GM12874 (cell line): ENCODE results near the gene SCIMP.

Source experiments
- TF ChIP-seq, protein P1 (sequence below): IDR thresholded peaks from 2 replicates; pipeline ENCODE4 v1.5.1; 2011; ENCODE audit warnings: low read depth, mild to moderate bottlenecking, control low read depth, low read length, moderate library complexity; ENCODE audit not compliant: insufficient read depth

The SCIMP gene

DNA sequence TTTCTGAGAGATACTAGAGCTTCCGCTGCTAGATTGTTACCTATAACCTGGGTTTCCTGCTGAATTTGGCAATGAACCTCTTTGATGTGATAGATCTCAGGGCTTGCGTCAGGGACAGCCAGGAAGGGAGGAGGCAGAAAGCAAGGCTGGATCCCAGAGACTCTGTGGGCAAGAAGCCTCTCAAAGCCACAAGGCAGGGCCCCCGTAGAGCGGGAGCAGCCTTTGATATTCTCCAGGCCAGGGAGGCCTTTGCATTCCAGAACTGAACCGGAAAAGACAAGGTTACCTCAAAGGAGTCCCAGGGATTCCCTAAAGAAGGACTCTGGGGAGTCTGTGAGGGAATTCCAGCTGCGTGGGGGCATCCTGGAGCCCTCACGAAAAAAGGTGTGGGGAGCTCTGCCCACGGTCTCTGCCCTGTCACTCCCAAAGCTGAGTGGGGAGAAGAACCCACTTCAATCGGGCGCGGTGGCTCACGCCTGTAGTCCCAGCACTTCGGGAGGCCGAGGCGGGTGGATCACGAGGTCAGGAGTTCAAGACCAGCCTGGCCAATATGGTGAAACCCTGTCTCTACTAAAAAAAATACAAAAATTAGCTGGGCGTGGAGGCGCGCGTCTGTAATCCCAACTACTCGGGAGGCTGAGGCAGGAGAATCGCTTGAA lies 14.3 kb upstream of the SCIMP start:
- TF ChIP-seq, protein P1, sequence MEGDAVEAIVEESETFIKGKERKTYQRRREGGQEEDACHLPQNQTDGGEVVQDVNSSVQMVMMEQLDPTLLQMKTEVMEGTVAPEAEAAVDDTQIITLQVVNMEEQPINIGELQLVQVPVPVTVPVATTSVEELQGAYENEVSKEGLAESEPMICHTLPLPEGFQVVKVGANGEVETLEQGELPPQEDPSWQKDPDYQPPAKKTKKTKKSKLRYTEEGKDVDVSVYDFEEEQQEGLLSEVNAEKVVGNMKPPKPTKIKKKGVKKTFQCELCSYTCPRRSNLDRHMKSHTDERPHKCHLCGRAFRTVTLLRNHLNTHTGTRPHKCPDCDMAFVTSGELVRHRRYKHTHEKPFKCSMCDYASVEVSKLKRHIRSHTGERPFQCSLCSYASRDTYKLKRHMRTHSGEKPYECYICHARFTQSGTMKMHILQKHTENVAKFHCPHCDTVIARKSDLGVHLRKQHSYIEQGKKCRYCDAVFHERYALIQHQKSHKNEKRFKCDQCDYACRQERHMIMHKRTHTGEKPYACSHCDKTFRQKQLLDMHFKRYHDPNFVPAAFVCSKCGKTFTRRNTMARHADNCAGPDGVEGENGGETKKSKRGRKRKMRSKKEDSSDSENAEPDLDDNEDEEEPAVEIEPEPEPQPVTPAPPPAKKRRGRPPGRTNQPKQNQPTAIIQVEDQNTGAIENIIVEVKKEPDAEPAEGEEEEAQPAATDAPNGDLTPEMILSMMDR = no peak

DNA sequence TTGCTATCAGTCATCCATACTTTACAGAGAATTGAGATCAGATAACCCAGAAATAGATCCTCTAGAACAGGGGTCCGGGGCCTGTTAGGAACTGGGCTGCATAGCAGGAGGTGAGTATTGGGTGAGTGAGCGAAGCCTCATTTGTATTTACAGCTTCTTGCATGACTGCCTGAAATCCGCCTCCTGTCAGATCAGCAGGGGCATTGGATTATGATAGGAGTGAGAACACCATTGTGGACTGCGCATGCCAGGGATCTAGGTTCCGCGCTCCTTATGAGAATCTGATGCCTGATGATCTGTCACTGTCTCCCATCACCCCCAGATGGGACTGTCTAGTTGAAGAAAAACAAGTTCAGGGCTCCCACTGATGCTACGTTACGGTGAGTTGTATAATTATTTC lies 13.0 kb upstream of the SCIMP start:
- TF ChIP-seq, protein P1 = no peak

DNA sequence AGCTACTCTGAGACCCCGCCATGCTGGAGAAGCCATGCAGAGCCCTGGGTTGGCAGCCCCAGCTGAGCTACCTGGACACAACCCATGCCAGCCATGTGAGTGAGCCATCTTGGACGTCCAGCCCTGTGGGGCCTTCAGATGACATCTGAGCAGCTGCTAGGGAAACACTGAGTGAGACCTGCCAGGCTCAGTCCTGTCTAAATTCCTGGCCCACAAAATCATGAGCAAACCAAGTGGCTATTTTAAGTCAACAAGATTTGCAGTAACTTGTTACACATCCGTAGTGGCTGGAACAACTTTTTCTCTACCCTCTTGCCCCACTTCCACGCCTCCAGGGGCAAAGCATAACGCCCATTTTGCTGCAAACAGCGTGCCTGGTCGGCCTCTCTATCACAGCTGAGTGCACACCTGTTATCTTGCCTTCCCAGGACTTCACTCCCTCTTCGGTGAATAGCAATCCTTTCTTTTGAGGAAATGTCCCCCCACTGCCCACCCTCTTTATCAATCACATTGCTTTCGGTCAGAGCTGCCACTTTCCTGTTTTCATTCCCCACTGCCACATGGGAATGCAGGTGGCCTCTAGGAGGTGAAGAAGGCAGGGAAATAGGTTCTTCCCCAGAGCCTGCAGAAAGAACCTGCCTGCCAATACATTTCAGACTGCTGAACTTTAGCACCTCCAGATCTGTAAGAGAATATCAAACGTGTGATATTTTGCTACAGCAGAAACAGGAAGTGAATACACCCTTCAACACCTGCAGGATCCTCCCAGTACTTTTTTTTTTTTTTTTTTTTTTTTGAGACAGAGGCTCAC lies 7.4 kb upstream of the SCIMP start:
- TF ChIP-seq, protein P1 = no peak

DNA sequence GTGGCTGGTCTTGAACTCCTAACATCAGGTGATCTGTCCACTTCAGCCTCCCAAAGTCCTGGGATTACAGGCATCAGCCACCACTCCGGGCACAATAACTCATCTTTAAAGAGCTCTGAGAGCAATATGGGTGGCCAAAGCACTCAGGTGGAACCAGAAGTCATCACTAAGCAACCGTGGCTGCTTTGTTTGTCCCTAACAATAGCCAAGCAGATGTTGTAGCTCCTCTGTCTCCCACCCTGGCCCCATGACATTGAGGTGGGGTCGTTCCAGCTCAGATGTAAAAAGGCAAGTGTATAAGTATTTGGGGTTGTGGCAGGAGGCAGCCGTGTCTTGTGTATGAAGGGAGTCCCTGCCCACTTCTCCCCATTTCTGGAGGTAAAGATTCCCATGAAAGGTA lies 3.7 kb upstream of the SCIMP start:
- TF ChIP-seq, protein P1 = no peak

DNA sequence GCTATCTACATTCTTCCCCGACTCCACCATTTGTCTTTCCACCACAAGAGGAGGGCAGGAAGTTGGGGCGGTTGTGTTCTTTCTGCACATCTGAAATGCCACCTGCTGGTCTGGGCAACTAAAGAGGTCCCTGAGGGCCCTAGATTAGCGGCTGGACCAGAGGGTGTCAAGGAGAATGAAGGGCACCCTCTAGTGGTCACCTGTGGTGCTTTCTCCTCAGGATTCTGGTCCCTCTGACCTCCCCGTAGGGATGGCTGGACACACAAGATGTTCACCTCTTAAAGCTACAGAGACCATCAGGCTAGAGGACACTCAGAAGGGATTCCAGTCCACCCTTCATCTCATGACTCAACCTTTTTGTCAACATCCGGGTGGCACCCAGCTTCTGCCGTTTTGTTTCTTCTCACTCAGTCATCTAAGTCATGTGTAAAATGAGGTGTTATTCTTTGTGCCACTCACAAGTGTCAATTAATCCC lies 2.9 kb upstream of the SCIMP start:
- TF ChIP-seq, protein P1 = peak; percentile 82

DNA sequence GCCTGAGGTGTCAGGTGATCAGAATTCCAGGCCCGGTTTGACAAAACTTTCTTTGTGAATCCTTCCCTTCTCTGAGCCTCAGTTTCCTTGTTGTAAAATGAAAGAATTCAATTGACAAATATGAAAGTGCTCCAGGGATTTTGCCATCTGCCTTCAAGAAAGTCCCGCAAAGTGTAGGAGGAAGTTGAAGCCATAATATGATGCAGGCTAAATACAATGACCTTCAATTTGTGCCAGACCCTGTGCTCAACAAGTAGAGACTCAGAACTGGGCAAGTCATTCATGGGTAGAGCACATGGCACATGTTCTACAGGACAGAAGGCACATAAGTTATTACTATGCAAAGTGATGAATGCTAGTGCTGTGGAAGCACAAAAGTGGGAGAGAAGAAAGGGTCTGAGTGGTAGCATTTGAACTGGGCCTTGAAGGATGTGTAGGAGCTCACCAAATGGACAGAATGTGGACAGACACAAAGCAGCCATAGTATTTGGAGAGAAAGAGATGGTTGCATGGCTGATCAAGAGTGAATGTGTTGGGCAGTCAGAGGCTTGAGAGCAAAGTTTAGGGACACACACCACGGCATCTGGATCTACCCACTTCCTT lies 2.4 kb upstream of the SCIMP start:
- TF ChIP-seq, protein P1 = no peak
